Right ventricle myocardium superior (tissue), 1 donor: ENCODE measurements around the gene ADRA1B. TPM values are rescaled to one million over a fixed set of nuclear protein-coding genes. Genes with fewer than 3 reads are reported as not detected.

Experiments used
- total RNA-seq: library from RNA; stranded (reverse); fragmentation: NEBNext Ultra II Directional; extraction: Animal tissue kit (Norgen Biotek cat#: 25700); gene quantifications from one replicate; pipeline ENCODE4 v1.2.1, GENCODE V29; 2021
- donor health status: DM: no; HTN: yes; CAD: no; lungs with severe emphysema.

ADRA1B gene
- total RNA-seq, 1 donor from 2014 or later: 1.5 TPM

Other genes with a start within 250 kb of the ADRA1B start
- gene TTC1, start 92.7 kb downstream of the ADRA1B start, total RNA-seq: 108 TPM
- 8.8 TPM for gene PWWP2A, start 203.0 kb downstream of the ADRA1B start, total RNA-seq